ENCODE results near the gene ASB8. TPM values are rescaled to one million over a fixed set of nuclear protein-coding genes. Genes with fewer than 3 reads are reported as not detected.

ASB8 gene
- total RNA-seq, 2 donors from 2014 or later: 20.7 to 45.3 TPM

DNA sequence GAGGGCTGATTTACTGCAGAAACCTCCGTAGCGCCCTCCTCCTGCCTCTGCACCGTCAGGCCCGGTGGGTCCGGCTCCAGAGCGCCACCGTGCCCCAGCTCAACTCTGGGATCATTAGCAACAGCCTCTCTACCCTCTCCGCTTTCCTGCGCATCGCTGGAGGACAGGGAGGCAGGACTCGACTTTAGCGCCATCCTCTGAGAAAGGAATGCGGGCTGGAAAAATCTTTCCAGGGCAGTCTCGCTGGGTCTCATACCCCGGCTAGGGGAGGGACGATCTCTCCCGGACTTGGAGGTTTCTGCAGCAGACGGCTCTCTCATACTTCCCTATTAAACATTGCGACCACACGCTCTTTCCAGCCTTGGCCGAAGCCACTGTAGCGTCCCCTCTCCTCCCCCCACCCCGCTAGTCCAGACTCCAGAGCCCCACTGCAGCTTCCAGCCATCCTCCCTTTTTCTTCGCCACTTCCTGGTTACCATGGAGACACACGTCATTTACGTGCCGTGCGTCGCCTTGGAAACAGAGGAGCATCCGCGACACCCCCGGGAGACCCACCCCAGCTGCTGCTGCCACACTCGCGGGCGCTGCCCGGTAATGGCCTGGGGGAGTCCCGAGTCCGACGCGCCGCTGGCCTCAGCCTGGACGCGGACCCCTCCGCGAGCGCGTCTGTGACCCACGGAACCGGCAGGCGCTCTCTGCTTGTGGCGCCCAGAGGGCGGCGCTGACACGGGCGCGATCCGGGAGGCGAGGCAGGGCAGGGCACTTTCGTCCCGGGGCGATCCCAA, 26.0 kb upstream of the ASB8 start, which contains the start of gene CCDC184:
TSS of gene CCDC184 (plus strand) at position 554 of the 785 bp plus-strand sequence. CDS start 479 bp downstream, outside the sequence.
- Histone ChIP-seq H3K27ac (peak within 1 kb of the TSS; percentile 18 to 66), H3K9me3 (no peaks in the 10 kb centered on the region), H3K4me1 (ENCODE audit: control insufficient read depth in 1 of 2, low read depth in 2 of 2) (peaks cover 4 to 16% of the 10 kb centered on the region in 2 donors), H3K4me3 (peak within 1 kb of the TSS; percentile 96), H3K36me3 (no peaks in the 10 kb centered on the region), H3K27me3 (replicated peaks; ENCODE audit: insufficient read depth) (no peaks in the 10 kb centered on the region)
- ATAC-seq (ENCODE audit: insufficient number of reproducible peaks, low FRiP score, low read depth) (peak; percentile 63), DNase-seq (ENCODE audit: low spot score) (peak; percentile 32)
- TF ChIP-seq, protein P1, sequence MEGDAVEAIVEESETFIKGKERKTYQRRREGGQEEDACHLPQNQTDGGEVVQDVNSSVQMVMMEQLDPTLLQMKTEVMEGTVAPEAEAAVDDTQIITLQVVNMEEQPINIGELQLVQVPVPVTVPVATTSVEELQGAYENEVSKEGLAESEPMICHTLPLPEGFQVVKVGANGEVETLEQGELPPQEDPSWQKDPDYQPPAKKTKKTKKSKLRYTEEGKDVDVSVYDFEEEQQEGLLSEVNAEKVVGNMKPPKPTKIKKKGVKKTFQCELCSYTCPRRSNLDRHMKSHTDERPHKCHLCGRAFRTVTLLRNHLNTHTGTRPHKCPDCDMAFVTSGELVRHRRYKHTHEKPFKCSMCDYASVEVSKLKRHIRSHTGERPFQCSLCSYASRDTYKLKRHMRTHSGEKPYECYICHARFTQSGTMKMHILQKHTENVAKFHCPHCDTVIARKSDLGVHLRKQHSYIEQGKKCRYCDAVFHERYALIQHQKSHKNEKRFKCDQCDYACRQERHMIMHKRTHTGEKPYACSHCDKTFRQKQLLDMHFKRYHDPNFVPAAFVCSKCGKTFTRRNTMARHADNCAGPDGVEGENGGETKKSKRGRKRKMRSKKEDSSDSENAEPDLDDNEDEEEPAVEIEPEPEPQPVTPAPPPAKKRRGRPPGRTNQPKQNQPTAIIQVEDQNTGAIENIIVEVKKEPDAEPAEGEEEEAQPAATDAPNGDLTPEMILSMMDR (IDR thresholded peaks at IDR 0.05): peak; percentile 40

DNA sequence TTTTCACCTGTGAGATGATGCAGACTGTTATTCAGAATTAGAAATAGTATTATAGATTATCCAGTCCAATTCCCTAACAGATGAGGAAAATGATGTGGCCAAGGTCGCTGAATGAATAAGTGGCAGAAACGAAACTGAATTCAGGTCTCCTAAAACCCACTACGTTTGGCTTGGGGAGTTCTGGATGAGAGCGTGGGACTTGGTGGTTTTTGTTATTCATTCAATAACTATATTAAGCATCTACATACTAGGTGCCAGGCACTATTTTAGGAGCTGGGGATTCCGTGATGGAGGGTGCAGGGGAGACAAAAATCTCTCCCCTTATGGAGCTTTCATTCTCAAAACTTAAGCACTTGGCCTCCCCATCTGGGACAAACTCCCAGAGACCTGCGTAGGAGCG, 25.3 kb upstream of the ASB8 start:
- peak overlapping the region; percentile 18 to 66 for H3K27ac ChIP-seq

DNA sequence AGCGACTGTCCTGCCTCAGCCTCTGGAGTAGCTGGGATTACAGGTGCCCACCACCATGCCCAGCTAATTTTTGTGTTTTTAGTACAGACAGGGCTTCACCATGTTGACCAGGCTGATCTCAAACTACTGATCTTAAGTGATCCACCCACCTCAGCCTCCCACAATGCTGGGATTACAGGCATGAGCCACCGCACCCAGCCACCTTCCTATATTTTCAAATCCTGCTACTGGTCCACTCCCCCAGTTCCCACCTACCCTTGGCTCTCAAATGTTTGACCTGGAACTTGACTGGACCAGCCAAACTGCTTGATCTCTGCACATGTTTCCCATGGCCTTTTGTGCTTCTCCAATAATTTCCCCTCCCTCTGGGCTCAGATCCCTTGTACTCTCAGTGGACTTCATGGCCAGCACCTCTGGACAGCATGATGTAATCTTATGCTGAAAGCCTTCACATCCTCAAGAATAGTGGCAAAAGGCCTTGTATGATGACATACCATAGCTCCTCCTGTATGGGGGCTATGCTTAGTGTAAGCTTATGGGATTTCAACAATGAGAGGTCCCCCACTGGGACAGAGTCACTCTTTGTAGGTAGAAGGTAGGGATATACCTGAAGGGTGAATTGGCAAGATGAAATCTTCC, 23.7 kb upstream of the ASB8 start:
- no peak for DNase-seq (ENCODE audit: low spot score)
- H3K4me3 ChIP-seq: no peak overlapping the region
- H3K4me1 ChIP-seq (ENCODE audit: control insufficient read depth in 1 of 2, low read depth in 2 of 2): peaks cover 4 to 16% of the 10 kb centered on the region in 2 donors
- H3K27ac ChIP-seq: no peak overlapping the region
- ATAC-seq (ENCODE audit: insufficient number of reproducible peaks, low FRiP score, low read depth): no peak
- TF ChIP-seq, protein P1 (IDR thresholded peaks at IDR 0.05): no peak
- H3K36me3 ChIP-seq: no peaks in the 10 kb centered on the region
- H3K9me3 ChIP-seq: no peaks in the 10 kb centered on the region
- H3K27me3 ChIP-seq (replicated peaks; ENCODE audit: insufficient read depth): no peaks in the 10 kb centered on the region

More for the DNA sequence above, 25.3 kb upstream of the ASB8 start:
- peaks cover 4 to 16% of the 10 kb centered on the region in 2 donors for H3K4me1 ChIP-seq (ENCODE audit: control insufficient read depth in 1 of 2, low read depth in 2 of 2)
- no peaks in the 10 kb centered on the region for H3K9me3 ChIP-seq
- H3K27me3 ChIP-seq (replicated peaks; ENCODE audit: insufficient read depth): no peaks in the 10 kb centered on the region
- no peaks in the 10 kb centered on the region for H3K36me3 ChIP-seq
- TF ChIP-seq, protein P1 (IDR thresholded peaks at IDR 0.05): no peak
- DNase-seq (ENCODE audit: low spot score) (no peak), ATAC-seq (ENCODE audit: insufficient number of reproducible peaks, low FRiP score, low read depth) (no peak)
- peak overlapping the region; percentile 96 for H3K4me3 ChIP-seq

DNA sequence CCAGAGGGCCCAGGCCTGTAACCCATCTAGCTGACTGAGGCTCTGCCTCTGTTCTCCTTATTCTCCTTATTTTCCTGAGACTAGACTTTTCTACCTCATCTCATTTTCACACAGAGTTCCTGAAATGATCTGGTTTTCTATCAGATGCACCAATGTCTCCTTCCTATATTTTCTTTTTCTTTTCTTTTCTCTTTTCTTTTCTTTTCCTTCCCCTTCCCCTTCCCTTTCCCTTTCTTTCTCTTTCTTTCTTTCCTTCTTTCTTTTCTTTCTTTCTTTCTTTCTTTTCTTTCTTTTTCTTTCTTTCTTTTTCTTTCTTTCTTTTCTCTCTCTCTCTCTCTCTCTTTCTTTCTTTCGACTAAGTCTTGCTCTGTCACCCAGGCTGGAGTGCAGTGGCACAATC, 23.1 kb upstream of the ASB8 start:
- TF ChIP-seq, protein P1 (IDR thresholded peaks at IDR 0.05): no peak
- Histone ChIP-seq H3K36me3 (no peaks in the 10 kb centered on the region), H3K27me3 (replicated peaks; ENCODE audit: insufficient read depth) (no peaks in the 10 kb centered on the region), H3K27ac (no peak overlapping the region), H3K4me3 (no peak overlapping the region), H3K4me1 (ENCODE audit: control insufficient read depth in 1 of 2, low read depth in 2 of 2) (peaks cover 4 to 16% of the 10 kb centered on the region in 2 donors), H3K9me3 (no peaks in the 10 kb centered on the region)
- DNase-seq (ENCODE audit: low spot score): no peak
- ATAC-seq (ENCODE audit: insufficient number of reproducible peaks, low FRiP score, low read depth): no peak

DNA sequence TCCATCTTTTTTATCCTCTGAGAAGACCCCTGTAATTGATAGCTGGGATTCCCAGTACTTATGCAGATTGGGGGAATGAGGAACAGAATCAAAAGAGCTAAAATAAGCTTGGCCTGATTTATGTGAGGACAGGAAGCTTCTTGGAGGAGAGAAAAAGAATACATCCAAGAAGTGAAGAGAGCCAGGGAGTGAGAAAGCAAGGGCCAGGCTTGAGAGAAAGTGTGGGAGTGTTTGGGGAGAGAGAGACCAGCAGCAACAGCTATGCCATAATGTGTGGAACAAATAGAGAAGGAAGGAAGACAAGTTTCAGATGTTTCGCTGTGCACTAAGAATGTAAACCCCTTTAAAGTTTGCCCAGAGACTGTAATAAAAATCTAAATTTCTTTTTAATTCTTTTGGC, 22.2 kb upstream of the ASB8 start:
- ATAC-seq (ENCODE audit: insufficient number of reproducible peaks, low FRiP score, low read depth): no peak
- TF ChIP-seq, protein P1 (IDR thresholded peaks at IDR 0.05): no peak
- Histone ChIP-seq H3K4me3 (no peak overlapping the region), H3K9me3 (no peaks in the 10 kb centered on the region), H3K4me1 (ENCODE audit: control insufficient read depth in 1 of 2, low read depth in 2 of 2) (peaks cover 4 to 14% of the 10 kb centered on the region in 2 donors), H3K27ac (no peak overlapping the region), H3K27me3 (replicated peaks; ENCODE audit: insufficient read depth) (no peaks in the 10 kb centered on the region), H3K36me3 (no peaks in the 10 kb centered on the region)
- DNase-seq (ENCODE audit: low spot score): no peak
